Hematopoietic multipotent progenitor cell treated with erythropoietin and hydrocortisone succinate and interleukin-3 and kit ligand, for 15 days (in vitro differentiated cells): Measurements from ENCODE around the gene RBMS3.
"Not testable (repeated sequence)": the region's sequence is repeated elsewhere in the genome, so short reads cannot be mapped to it uniquely, and the experiment has no call there.

ENCODE experiments used
- DNase-seq: peaks from one replicate; pipeline ENCODE4 v3.0.0-alpha.2; 2015; ENCODE audit warnings: low spot score

Gene RBMS3

DNA sequence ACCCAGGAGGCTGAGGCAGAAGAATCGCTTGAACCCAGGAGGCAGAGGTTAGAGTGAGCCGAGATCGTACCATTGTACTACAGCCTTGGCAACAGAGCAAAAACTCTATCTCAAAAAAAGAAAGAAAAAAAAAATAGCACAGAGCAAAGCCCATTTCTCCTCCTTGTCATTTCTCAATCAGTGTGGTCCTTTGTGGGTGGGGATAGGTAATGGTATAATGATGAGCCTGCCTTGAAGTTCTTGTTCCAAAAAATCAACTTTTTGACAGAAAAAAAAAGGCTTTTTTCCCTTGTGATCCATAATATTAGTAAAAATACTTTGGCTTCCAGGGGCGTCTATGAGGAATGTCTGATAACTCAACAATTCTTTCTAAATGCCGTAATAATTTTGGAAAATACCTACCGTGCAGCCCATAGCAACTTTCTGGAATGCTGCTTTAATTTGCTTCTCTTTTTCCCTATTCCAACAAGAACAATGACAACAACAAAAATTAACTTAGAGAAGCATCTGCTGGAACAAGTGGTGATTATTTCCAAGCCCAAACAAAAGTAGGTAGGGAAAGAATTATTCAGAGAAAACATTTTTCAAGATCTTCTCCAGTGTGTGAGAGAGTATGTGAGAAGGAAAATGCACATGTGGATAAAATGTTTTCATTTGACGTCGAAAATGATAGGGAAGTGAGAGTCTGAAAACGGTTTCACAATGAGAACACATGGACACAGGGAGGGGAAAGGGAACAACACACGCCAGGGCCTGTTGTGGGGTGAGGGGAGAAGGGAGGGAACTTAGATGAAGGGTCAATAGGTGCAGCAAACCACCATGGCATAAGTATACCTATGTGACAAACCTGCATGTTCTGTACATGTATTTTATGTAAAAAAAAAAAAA, 337.8 kb downstream of the RBMS3 start:
- no peak for DNase-seq

GRCh38 chr3:29619676-29620075, 338.8 kb downstream of the RBMS3 start:
- DNase-seq: no peak

- DNase-seq: no peak
Observed at GRCh38 chr3:29627136-29628117, 346.6 kb downstream of the RBMS3 start.

DNA sequence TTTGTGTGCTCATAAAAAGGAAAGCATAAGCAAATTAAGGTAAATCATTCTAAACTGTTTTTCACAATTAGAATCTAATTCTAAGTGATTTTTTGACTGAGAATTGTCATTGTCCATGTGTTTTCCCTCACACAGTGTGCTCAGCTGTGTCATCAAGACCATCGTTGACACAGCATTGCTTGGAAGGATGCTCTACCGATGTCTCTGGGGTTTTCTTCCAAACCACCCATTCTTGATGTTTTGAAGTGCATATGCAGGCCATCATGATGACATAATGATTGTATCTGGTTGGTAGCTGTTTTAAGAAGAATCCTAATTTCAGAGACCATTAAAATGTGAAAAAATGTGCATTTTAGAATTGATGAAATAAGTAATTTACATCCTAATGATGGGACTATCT, 347.9 kb downstream of the RBMS3 start:
- no peak for DNase-seq

DNA sequence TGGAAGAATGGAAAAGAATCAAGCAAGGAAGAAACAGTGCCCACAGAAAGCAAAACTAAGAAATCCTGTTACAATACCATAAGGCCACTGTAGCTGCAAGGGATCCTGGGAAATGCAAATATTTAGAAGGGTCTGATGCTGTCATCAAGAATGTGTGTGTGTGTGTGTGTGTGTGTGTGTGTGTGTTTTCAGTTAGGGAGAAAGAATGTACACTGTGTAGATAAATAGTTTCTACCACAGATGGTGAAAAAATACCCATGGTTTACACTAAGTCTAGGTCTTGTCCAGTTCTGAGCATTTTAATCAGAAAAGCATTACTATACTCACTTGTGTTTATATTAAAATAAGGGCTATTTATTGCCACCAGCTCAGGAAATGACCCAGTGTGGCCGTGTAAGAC, 355.0 kb downstream of the RBMS3 start:
- DNase-seq: no peak

DNA sequence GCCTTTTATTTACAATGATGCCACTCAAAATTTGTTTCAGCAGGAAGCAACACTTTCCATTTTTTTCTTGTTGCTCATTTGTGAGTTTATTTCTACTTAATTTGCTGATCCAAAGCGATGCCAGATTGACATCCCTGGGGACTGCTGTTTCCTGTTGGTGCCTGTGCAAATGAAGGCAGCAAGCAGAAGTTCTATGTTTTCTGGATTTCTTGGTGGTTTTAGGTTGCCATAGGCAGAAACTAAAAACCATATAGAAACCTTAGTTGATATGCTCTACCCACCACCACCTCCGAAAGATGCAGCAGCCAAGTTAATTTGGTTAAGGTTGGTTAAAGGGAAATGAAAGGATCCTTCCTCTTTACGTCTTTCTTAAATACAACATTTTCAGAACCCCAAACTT, 356.2 kb downstream of the RBMS3 start:
- no peak for DNase-seq

- no peak for DNase-seq
Observed at GRCh38 chr3:29639578-29640290, 358.9 kb downstream of the RBMS3 start.

GRCh38 chr3:29642393-29643033, 361.6 kb downstream of the RBMS3 start:
- DNase-seq: no peak

DNA sequence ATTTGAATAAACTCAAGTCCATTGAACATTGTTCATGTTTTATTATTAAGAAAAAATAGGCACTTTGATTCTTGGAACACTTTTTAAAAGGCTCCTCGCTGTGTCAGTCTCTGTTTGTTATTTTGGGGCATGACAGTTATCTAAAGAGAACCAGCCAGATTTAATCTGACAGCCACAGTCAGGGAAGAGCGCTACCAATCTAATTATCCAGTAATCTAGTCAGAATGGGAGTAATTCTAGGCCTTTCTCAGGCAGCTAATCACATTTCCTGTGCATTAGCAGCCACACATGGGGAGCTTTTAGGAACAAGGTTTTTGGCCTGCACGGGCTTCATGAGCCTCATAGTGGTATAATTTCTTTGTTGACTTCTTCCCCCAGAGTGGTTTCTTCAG, 362.2 kb downstream of the RBMS3 start:
- no peak for DNase-seq

GRCh38 chr3:29644261-29644660, 363.4 kb downstream of the RBMS3 start:
- DNase-seq: no peak

- no peak for DNase-seq
Observed at GRCh38 chr3:29644956-29645636, 364.2 kb downstream of the RBMS3 start.

DNA sequence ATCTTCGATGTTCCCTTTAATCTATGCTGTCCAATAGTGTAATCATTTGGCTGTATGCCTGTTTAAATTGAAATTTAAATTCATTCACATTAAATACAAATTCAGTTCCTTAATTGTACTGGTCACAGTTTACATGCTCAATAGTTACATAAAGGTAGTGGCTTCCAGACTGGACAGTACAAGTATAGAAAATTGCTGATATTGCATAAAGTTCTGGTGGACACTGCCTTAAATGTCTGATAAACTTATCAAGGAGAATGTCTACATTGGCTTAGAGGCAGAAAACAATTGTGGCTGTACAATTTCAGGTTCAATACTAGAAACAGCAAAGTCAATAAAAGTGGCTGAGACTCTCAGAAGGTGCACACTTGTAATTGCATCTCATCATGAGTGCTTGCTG, 365.2 kb downstream of the RBMS3 start:
- DNase-seq: no peak

DNA sequence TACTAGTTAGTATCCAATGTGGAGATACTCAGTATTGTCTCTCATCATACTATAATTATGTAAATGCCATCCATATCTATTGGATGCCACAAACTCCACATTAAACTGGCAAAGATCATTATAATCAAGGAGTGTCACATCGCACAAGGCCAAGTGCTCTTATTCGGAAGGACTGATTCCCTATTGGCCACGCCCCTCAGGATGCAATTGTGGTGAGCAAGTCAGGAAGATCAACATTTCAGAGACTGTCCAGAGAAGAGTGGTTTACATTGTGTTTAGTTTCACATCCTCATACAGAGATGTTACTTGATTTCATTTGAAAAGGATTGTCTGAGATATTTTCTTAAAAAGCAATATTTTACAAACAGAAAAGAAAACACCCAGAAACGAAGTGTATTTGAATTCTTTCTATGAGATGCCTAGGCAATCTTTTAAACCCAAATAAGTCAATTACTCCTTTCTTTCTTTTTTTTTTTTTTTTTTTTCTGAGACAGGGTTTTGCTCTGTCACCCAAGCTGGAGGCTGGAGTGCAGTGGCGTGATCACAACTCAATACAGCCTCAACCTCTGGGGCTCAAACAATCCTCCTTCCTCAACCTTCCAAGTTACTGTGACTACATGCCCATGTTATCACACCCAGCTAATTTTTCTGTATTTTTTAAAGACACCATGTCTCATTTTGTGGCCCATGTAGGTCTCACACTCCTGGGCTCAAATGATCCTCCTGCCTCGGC, 369.1 kb downstream of the RBMS3 start:
- DNase-seq: no peak

- no peak for DNase-seq
Observed at GRCh38 chr3:29653680-29654079, 372.8 kb downstream of the RBMS3 start.

GRCh38 chr3:29655015-29655747, 374.3 kb downstream of the RBMS3 start:
- DNase-seq: no peak

GRCh38 chr3:29665688-29666087, 384.8 kb downstream of the RBMS3 start:
- no peak for DNase-seq

- no peak for DNase-seq
Observed at GRCh38 chr3:29668233-29668632, 387.4 kb downstream of the RBMS3 start.

DNA sequence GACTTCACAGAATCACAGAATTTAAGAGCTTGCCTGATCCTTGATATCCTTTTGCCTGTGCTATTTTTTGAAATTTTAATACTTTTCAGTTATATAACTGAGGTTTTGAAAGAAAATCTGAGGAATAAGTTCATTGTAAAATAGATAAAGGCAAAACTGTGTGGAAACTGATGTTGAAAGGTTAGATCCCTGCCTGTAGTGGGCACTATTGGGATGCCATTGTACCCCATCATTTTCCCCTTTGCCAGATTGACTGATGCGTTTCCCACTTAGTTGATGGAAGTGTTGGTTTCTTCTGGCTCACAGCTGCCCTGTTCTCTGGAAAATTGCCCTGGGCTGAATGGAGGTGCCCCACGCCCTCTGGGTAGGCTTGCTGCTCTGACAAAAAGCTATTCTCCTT, 387.9 kb downstream of the RBMS3 start:
- no peak for DNase-seq

- not testable (repeated sequence) for DNase-seq
Observed at GRCh38 chr3:29670476-29670875, 389.6 kb downstream of the RBMS3 start.

DNA sequence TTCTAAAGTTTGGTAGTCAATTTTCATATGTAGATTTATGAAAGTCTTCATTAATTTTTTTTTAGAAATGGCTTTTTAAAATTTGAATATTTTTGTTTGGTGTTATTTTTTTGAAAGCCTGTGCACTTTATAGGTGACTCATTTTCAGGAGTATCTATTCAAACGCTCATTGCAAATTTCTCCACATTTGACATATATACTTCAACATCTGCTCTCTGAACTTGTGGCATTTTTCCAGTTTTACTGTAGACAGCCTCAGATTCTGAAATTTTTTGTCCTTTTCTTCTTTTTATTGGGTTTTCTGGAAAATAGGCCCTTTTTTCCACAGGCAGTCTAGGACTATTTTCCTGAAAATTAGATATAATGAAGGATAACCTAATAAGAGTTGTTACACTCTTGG, 396.6 kb downstream of the RBMS3 start:
- DNase-seq: no peak
